ENCODE data around the gene GNG3.
A peak's percentile ranks its signal among the peaks of the same experiment; 100 is the strongest.

GNG3 gene

GRCh38 chr11:62707277-62707861 is at the start of gene GNG3, which contains the start of gene BSCL2:
GNG3 (plus strand) TSS chr11:62707676; CDS start chr11:62708296, 620 bp downstream.
BSCL2 (minus strand) TSS chr11:62707424; CDS start chr11:62707195, 229 bp downstream.
- no peak for TF ChIP-seq CTCF (conservative IDR thresholded peaks at IDR 0.05; ENCODE audit: control insufficient read depth, insufficient read depth, low read depth, low read length)
- DNase-seq (ENCODE audit: low read depth): no peak
- H3K4me3 ChIP-seq (ENCODE audit: control insufficient read depth, low read depth, low read length): peak within 1 kb of the TSS; percentile 44

- H3K4me3 ChIP-seq (ENCODE audit: control insufficient read depth, low read depth, low read length): peak overlapping the region; percentile 94
- no peak for TF ChIP-seq CTCF (conservative IDR thresholded peaks at IDR 0.05; ENCODE audit: control insufficient read depth, insufficient read depth, low read depth, low read length)
- peak; percentile 43 for DNase-seq (ENCODE audit: low read depth)
Measured at GRCh38 chr11:62664405-62665074, 42.9 kb upstream of the GNG3 start.

GRCh38 chr11:62665075-62665598 is 42.3 kb upstream of the GNG3 start, which contains the start of the genes C11orf98 and CSKMT:
C11orf98 (minus strand) TSS chr11:62665210; CDS start chr11:62665169, 41 bp downstream.
CSKMT (plus strand) TSS chr11:62665312; CDS start chr11:62665880, 568 bp downstream.
- DNase-seq (ENCODE audit: low read depth): peak; percentile 89
- H3K4me3 ChIP-seq (ENCODE audit: control insufficient read depth, low read depth, low read length): peak within 1 kb of the TSS; percentile 94
- no peak for TF ChIP-seq CTCF (conservative IDR thresholded peaks at IDR 0.05; ENCODE audit: control insufficient read depth, insufficient read depth, low read depth, low read length)

GRCh38 chr11:62665599-62666258 is 41.7 kb upstream of the GNG3 start:
- TF ChIP-seq CTCF (conservative IDR thresholded peaks at IDR 0.05; ENCODE audit: control insufficient read depth, insufficient read depth, low read depth, low read length): no peak
- peak; percentile 59 for DNase-seq (ENCODE audit: low read depth)
- peak overlapping the region; percentile 94 for H3K4me3 ChIP-seq (ENCODE audit: control insufficient read depth, low read depth, low read length)

GRCh38 chr11:62666259-62666926 is 41.1 kb upstream of the GNG3 start:
- no peak for TF ChIP-seq CTCF (conservative IDR thresholded peaks at IDR 0.05; ENCODE audit: control insufficient read depth, insufficient read depth, low read depth, low read length)
- no peak for DNase-seq (ENCODE audit: low read depth)
- peak overlapping the region; percentile 94 for H3K4me3 ChIP-seq (ENCODE audit: control insufficient read depth, low read depth, low read length)

- no peak for DNase-seq (ENCODE audit: low read depth)
- no peak for TF ChIP-seq CTCF (conservative IDR thresholded peaks at IDR 0.05; ENCODE audit: control insufficient read depth, insufficient read depth, low read depth, low read length)
- no peak overlapping the region for H3K4me3 ChIP-seq (ENCODE audit: control insufficient read depth, low read depth, low read length)
Measured at GRCh38 chr11:62667460-62667859, 40.0 kb upstream of the GNG3 start.

Measured in fibroblast of mammary gland (primary cell).